Ascending aorta (tissue), 2 donors: ENCODE results near the gene NPPA. TPM values are rescaled to one million over a fixed set of nuclear protein-coding genes. Genes with fewer than 3 reads are reported as not detected.

ENCODE experiments used
- DNase-seq, 2 donors: peaks; one replicate each; pipeline ENCODE4 v3.0.0-alpha.2; 2019; ENCODE audit warnings: low spot score in 2 of 2
- H3K27ac ChIP-seq, 2 donors: fragments of 200-600 bp; sonication (generic); one replicate each; pipeline ENCODE4 v1.5.1; 2016 to 2017; ENCODE audit warnings: mild to moderate bottlenecking in 1 of 2
- H3K27me3 ChIP-seq: fragments of 200-600 bp; sonication (generic); one replicate; pipeline ENCODE4 v1.5.1; 2017
- H3K36me3 ChIP-seq, 2 donors: fragments of 200-600 bp; sonication (generic); one replicate each; pipeline ENCODE4 v1.5.1; 2016
- H3K4me1 ChIP-seq, 2 donors: fragments of 200-600 bp; sonication (generic); one replicate each; pipeline ENCODE4 v1.5.1; 2016 to 2017; ENCODE audit warnings: mild to moderate bottlenecking in 1 of 2
- H3K4me3 ChIP-seq, 2 donors: fragments of 200-600 bp; sonication (generic); one replicate each; pipeline ENCODE4 v1.5.1; 2016 to 2017; ENCODE audit warnings: mild to moderate bottlenecking in 1 of 2
- H3K9me3 ChIP-seq, 2 donors: fragments of 200-600 bp; sonication (generic); one replicate each; pipeline ENCODE4 v1.5.1; 2016
- CTCF ChIP-seq, 3 experiments: fragments of 200-600 bp in 2 of 3; fragments of 450-650 bp in 1 of 3; sonication (generic) in 2 of 3; IDR thresholded peaks; one replicate each; pipeline ENCODE4 v1.5.1; 2016 to 2019; ENCODE audit warnings: antibody characterized with exemption in 3 of 3, mild to moderate bottlenecking in 1 of 3, moderate library complexity in 1 of 3
- intact Hi-C: fragments of 100-400 bp; cut with DNase I; formaldehyde crosslinking; loops from one replicate; pipeline ENCODE4 v1.15.1; 2023
- total RNA-seq: library from RNA; depleted of rRNA; stranded (reverse); fragments of >200 nt; gene quantifications from one replicate; pipeline ENCODE4 v1.1.0, GENCODE V29; 2016

NPPA gene
- total RNA-seq, 1 donor from 2014 or later: not detected

DNA sequence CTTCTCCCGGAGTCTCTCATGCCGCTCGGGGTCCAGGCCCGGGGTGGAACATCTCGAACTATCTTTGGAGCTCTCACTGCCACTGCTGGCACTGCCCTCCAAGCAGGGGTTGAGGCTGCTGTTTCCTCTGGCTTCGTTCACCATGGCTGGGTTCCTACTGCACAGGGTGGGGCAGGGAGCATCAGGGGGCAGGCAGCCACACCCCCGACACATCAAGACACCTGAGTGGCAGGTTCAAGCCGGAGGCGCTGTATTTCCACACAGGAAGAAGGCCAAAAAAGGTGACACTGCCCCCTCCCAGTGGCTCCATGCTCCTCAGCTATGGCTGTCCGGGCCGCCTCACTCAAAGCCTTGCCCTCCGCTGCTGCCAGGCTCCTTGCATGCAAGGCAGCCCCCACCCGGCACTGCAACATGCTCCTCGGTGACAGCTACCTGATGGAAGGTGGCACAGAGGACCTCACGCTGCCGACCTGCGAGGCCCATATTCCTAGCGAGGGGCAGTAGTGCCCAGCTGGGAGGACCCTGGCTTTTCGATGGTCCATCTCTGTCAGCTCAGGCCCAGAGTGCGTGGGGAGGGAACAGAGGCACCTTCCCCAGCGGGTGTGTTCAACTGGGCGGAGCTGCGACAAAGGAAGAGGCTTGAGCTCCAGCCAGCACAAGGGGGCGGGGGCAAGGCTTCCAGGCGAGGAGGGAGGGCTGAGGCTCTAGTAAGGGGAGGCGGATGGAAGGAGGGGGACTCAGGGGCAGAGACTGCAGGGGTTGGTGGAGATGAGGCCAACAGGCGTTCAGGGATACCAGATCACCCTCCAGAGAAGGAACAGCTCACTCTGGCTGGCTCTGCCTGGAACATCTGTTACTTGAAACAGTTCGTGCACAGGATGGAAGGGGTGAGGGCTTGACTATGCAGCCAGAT is 44.4 kb downstream of the NPPA start:
- Histone ChIP-seq H3K27ac (peak overlapping the region; percentile 97 to 99), H3K4me1 (peaks cover 13 to 30% of the 10 kb centered on the region in 2 donors), H3K36me3 (peaks cover 18 to 29% of the 10 kb centered on the region in 2 donors), H3K27me3 (no peaks in the 10 kb centered on the region), H3K4me3 (peak overlapping the region; percentile 71 to 85), H3K9me3 (no peaks in the 10 kb centered on the region)
- intact Hi-C loops: loop anchor here (1.0 kb wide), 2 partner anchors 12 to 16 kb away; no protein-coding TSS in a partner anchor
- peak; percentile 82 to 97 for DNase-seq
- peak in 1 of 3 experiments; percentile 13 for TF ChIP-seq CTCF (IDR thresholded peaks at IDR 0.05)

GRCh38 chr1:11802616-11802972 is 45.0 kb downstream of the NPPA start:
- H3K27me3 ChIP-seq: no peaks in the 10 kb centered on the region
- intact Hi-C loops: no loop called here
- TF ChIP-seq CTCF (IDR thresholded peaks at IDR 0.05): no peak
- no peak for DNase-seq
- peak overlapping the region; percentile 97 to 99 for H3K27ac ChIP-seq
- H3K9me3 ChIP-seq: no peaks in the 10 kb centered on the region
- peak overlapping the region; percentile 71 to 85 for H3K4me3 ChIP-seq
- peaks cover 18 to 30% of the 10 kb centered on the region in 2 donors for H3K36me3 ChIP-seq
- H3K4me1 ChIP-seq: peaks cover 16 to 34% of the 10 kb centered on the region in 2 donors

GRCh38 chr1:11800756-11801433 is 46.7 kb downstream of the NPPA start:
- peaks cover 19 to 36% of the 10 kb centered on the region in 2 donors for H3K4me1 ChIP-seq
- H3K4me3 ChIP-seq: no peak overlapping the region
- H3K9me3 ChIP-seq: no peaks in the 10 kb centered on the region
- no peaks in the 10 kb centered on the region for H3K27me3 ChIP-seq
- DNase-seq: no peak
- TF ChIP-seq CTCF (IDR thresholded peaks at IDR 0.05): no peak
- peaks cover 23 to 37% of the 10 kb centered on the region in 2 donors for H3K36me3 ChIP-seq
- intact Hi-C loops: no loop called here
- H3K27ac ChIP-seq: peak overlapping the region in 1 of 2 donors; percentile 29

- Histone ChIP-seq H3K36me3 (peaks cover 26 to 42% of the 10 kb centered on the region in 2 donors), H3K27me3 (no peaks in the 10 kb centered on the region), H3K27ac (no peak overlapping the region), H3K9me3 (no peaks in the 10 kb centered on the region), H3K4me3 (no peak overlapping the region), H3K4me1 (peaks cover 19 to 36% of the 10 kb centered on the region in 2 donors)
- intact Hi-C loops: no loop called here
- TF ChIP-seq CTCF (IDR thresholded peaks at IDR 0.05): no peak
- no peak for DNase-seq
Measured at GRCh38 chr1:11800391-11800755, 47.2 kb downstream of the NPPA start.

- H3K36me3 ChIP-seq: peaks cover 27 to 47% of the 10 kb centered on the region in 2 donors
- no peak for DNase-seq
- no peaks in the 10 kb centered on the region for H3K9me3 ChIP-seq
- no peaks in the 10 kb centered on the region for H3K27me3 ChIP-seq
- no peak overlapping the region for H3K4me3 ChIP-seq
- intact Hi-C loops: no loop called here
- peak overlapping the region in 1 of 2 donors; percentile 83 for H3K27ac ChIP-seq
- peaks cover 19 to 36% of the 10 kb centered on the region in 2 donors for H3K4me1 ChIP-seq
- TF ChIP-seq CTCF (IDR thresholded peaks at IDR 0.05): no peak
Measured at GRCh38 chr1:11799896-11800295, 47.7 kb downstream of the NPPA start.
